ENCODE results near the gene GPS2.

The GPS2 gene

DNA sequence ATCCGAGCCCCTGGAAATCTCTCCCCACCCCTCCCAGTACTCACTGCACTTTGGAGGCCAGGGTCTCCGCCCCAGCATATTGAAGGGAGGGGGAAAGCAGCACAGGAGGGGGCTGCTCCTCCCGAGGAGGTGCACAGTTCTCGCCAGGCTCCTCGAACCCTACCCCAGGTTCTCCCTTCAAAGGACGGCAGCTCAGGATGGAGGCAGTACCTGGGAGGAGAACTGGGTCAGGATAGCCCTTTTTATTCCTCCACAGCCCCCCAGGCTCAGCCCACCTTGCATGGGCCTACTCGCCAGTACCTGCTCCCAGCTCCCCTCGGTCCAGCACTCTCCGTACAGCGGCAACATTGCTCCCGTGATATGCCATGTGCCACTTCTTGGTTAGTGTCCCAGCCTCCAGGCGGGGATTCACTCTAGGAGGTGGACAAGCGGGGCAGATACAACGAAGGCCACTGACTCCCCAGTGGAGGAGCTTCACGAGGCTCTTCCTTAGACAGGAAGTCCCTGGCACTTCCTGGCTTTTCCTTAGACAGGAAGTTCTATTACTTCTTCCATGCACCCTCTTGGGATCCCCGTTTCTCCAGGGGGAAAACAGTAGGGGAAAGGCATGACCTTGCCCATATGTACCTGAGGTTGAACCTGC, 2.1 kb upstream of the GPS2 start:
- no peak overlapping the region for H3K4me3 ChIP-seq (ENCODE audit: low read depth, low read length)
- in situ Hi-C loops (cut with HindIII; ENCODE audit: low sequenced_read_pairs), result no loop called here
- TF ChIP-seq CTCF (IDR thresholded peaks at IDR 0.05; ENCODE audit: low read depth, low read length, missing control alignments), result no peak
- no peak for DNase-seq (ENCODE audit: low read depth)

DNA sequence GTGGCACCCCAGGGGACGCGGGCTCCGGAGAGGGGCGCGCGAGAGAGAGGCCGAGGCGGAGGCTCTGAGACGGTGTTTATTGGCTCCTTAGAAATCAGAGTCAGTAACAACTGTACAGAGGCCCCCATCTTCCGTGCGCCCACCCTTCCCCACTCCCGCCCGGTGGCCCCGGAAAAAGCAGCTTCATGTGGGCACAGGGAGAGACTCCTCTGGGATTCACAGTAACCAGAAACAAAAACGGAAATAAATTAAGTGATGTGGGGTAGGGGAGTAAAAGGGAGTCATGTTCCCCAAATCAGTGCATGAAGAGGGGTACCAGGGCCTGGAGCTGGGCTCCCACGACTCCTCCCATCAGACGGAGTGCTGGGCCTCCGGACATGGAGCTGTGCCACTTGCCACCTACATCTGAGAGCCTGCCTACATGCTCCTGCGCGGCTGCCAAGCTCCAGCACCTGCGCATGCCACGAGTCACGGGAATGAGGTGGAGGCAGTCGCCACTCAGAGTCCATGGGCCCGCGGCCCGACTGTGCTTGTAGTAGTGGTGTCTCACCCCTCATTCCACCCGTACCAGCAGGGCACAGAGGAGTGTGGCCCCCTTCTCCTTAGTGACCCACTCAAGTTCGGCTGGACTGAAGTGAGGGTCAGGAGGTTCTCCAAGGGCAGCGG, 543 bp upstream of the GPS2 start:
- no peak for DNase-seq (ENCODE audit: low read depth)
- in situ Hi-C loops (cut with HindIII; ENCODE audit: low sequenced_read_pairs), result no loop called here
- peak overlapping the region; percentile 87 for H3K4me3 ChIP-seq (ENCODE audit: low read depth, low read length)
- TF ChIP-seq CTCF (IDR thresholded peaks at IDR 0.05; ENCODE audit: low read depth, low read length, missing control alignments), result no peak

DNA sequence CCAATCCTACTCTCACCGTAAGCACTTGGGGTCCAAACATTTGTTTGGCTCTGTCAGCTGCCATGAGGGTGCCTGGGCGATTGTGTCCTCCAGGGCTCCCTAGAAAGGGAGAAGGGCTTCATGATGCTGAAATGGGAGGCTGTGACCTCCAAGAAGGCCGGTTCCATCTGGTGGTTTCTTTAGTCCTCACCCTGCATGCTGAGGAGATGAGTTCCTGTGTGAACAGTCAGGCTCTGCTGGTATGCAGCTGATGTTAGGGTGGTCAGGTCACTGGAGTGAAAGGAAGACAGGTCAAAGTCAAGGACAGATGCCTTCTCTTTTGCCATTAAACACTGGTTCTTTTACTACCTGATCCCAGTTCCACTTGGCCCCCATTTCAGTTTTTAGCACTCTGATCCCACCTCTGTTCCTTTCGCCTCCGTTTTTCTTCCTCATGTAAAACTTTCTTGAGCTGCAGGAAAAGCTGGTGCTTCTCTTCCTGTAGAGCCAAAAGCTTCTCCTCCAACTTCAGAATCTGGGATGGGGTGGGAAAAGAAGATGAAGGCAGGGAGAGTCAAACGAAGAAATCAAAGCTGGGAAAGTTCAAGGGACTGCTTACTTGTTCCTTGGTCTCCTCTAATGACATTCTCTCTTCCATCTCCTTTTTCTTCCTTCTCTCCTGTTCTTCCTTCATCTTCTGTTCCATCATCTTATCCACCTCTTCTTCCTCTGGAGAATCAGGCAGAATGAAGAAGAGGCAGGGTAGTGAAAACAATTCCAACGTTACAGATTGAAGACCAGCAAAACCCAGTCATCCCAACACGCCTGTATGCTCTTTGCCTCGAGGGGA, 1.1 kb downstream of the GPS2 start:
- TF ChIP-seq CTCF (IDR thresholded peaks at IDR 0.05; ENCODE audit: low read depth, low read length, missing control alignments), result no peak

GRCh38 chr17:7313088-7313889, 1.9 kb downstream of the GPS2 start:
- no peak overlapping the region for H3K4me3 ChIP-seq (ENCODE audit: low read depth, low read length)
- DNase-seq (ENCODE audit: low read depth), result no peak
- TF ChIP-seq CTCF (IDR thresholded peaks at IDR 0.05; ENCODE audit: low read depth, low read length, missing control alignments), result peak; percentile 9
- in situ Hi-C loops (cut with HindIII; ENCODE audit: low sequenced_read_pairs), result no loop called here

More for the DNA sequence above, 1.1 kb downstream of the GPS2 start:
- peak overlapping the region; percentile 87 for H3K4me3 ChIP-seq (ENCODE audit: low read depth, low read length)
- DNase-seq (ENCODE audit: low read depth), result no peak
- in situ Hi-C loops (cut with HindIII; ENCODE audit: low sequenced_read_pairs), result no loop called here

DNA sequence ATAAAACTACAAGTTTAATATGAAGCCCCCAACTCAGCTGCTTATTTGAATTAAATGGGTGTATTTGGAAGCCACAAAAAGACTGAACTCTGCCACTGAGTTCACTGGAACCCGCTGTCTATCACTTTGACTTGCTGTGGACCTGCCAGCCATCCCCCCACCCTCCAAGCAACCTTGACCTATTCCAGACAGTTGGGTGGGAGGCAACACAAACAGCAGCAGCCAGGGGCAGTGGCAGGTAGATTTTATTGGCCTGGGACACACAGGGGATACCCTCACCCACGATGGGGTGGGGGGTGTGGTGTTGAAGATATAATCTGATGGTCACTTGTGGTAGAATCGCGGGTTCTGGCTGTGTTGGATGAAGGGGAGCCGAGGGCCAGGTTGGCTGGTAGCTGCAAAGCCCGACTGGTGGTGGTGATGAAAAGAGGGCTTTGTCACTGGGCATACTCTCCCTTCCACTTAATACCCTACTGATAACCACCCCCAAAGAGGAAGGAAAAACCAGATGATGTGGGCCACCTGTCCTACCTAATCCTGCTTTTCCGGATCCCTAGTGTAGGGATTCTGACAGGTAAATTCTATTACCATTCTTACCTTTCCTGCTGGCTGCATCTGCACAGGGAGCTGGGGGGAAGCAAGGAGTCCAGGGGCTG, 2.6 kb downstream of the GPS2 start:
- no peak overlapping the region for H3K4me3 ChIP-seq (ENCODE audit: low read depth, low read length)
- DNase-seq (ENCODE audit: low read depth), result no peak
- TF ChIP-seq CTCF (IDR thresholded peaks at IDR 0.05; ENCODE audit: low read depth, low read length, missing control alignments), result no peak
- in situ Hi-C loops (cut with HindIII; ENCODE audit: low sequenced_read_pairs), result no loop called here
